DMS 273 (cell line): Measurements from ENCODE around the gene UBE2O.

ENCODE experiments used
- DNase-seq: peaks from one replicate; lab custom pipeline; 2025; ENCODE audit not compliant: unreplicated experiment; lab: John Stamatoyannopoulos, UW

The UBE2O gene

DNA sequence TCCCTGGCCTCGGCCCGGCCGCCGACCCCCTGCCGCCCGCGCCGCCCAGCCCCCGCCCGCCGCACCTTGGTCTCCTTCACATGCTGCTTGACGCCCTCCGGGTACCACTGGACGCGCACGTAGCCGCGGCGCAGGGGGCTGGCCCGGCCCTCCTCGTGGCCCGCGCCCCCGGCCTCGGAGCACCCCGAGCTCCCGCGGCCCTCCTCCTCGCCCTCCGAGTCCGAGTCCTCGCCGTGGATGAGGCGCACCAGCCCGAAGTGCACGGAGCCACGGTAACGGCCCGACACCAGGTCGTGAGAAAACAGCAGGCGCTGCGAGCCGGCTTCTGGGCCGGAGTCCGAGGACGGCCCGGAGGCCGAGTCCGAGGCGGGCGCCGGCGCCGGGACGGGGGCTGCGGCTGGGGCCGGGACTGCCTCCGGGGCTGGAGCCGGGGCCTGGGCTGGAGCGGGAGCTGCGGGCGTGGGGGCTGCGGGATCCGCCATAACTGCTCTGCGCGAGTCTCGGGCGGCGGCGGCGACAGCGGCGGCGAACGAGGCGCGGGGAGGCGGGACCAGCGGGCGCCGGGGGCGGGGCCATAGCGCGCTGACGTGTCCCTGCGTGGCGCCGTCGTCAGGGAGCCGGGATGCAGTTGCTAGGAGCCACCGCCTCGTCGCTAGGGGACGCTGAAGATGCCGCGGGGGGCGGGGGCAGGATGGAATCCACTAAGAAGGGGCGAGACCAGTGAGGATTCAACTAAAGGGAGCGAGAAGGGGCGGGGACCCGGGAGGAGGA is at the start of gene UBE2O:
TSS of gene UBE2O (minus strand) at position 493 of the 771 bp plus-strand sequence. CDS start at position 482, 11 bp downstream.
- DNase-seq, result peak; percentile 95

GRCh38 chr17:76501827-76502307 is 48.9 kb upstream of the UBE2O start:
- DNase-seq, result no peak

DNA sequence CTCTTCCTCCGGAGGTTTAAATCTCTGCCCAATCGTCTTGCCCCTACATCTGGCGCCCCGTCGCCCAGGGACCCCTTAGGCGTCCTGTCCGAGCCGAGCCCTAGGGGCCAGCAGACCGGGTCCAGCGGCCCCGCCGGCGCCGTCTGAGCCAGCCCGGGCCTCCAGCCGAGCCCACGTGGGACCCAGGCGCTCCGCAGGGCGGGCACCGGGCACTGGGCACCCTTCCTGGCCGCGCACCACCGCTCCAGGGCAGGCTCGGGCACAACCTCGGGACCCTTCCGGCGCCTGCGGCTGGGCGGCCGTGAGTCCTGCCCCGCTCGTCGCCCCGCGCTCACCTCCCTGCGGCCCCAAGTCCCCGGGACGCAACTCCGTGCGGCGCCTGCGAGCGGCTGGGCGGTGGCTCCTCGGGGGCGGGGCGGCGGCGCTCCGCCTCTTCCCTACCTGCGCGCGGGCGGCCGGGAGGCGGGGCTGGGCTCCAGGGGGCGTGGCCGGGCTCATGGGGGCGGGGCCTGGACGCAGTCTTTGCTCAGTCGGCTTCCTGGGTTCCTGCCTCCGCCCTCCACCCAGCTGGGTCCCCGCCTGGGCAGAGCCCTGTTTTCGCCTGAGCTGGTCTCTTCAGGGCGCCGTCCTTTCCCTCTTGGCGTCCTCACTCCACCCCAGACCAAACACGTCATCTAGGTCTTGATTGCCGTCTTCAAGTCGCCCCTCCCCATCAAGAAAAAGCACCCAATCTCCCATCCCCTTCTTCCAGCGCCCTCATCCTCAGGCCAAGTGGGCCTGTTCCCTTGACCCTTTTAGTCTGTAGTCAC is 48.3 kb upstream of the UBE2O start, which contains the start of gene RHBDF2:
TSS of gene RHBDF2 (minus strand) at position 406 of the 809 bp plus-strand sequence. CDS start 19,899 bp downstream, outside the sequence.
- peak; percentile 89 for DNase-seq

- DNase-seq, result no peak
Observed at GRCh38 chr17:76500747-76501017, 47.7 kb upstream of the UBE2O start.

- DNase-seq, result peak; percentile 69
Observed at GRCh38 chr17:76500074-76500746, 47.3 kb upstream of the UBE2O start.

GRCh38 chr17:76499267-76499667 is 46.3 kb upstream of the UBE2O start:
- peak; percentile 46 for DNase-seq

DNA sequence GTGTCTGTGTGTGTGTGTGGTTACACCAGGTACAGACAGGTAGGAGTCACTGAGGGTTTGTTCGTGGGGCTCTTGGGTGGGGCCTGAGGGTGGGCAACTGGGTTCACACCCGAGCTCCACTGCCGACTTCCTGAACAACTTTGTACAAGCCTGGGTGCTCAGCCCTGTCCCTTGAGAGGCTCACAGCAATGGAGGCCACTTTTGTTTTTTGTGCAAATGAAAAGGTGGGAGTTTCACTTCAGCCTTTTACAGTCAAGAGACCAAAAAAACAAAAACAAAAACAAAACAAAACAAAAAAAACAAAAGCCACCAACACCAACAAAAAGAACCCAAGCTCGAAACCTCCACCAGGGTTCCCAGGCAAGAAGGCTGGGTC is 45.9 kb upstream of the UBE2O start:
- DNase-seq, result no peak

GRCh38 chr17:76497979-76498875 is 45.3 kb upstream of the UBE2O start:
- DNase-seq, result peak; percentile 97

GRCh38 chr17:76497699-76497978 is 44.7 kb upstream of the UBE2O start:
- no peak for DNase-seq

GRCh38 chr17:76496464-76496863 is 43.5 kb upstream of the UBE2O start:
- no peak for DNase-seq

GRCh38 chr17:76495663-76496400 is 42.9 kb upstream of the UBE2O start:
- DNase-seq, result no peak

- DNase-seq, result no peak
Observed at GRCh38 chr17:76493505-76494167, 40.7 kb upstream of the UBE2O start.

DNA sequence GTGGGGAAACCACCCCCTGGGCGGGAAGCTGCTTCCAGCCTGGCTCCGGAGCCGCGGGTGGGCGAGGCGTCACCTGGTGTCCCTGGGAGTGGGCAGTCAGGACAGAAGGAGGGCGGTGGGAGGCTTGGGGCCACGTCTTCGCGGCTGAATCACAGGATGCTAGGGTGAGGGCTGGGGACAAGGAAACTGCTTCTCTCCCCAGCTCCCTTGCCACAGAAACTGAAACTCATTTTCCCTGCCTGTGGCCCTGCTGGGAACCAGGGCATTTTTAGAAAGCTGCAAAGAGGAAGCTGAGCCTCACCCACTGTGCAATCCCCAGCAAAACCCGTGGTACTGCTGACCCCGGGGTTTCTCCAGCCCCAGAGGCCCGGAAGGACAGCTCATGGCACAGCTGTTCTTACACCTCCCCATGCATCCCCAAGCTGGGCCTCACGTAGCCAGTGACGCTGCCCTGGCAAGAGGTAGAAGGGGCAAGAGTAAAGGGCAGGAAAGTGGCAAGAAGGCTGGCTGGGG is 40.1 kb upstream of the UBE2O start:
- no peak for DNase-seq

DNA sequence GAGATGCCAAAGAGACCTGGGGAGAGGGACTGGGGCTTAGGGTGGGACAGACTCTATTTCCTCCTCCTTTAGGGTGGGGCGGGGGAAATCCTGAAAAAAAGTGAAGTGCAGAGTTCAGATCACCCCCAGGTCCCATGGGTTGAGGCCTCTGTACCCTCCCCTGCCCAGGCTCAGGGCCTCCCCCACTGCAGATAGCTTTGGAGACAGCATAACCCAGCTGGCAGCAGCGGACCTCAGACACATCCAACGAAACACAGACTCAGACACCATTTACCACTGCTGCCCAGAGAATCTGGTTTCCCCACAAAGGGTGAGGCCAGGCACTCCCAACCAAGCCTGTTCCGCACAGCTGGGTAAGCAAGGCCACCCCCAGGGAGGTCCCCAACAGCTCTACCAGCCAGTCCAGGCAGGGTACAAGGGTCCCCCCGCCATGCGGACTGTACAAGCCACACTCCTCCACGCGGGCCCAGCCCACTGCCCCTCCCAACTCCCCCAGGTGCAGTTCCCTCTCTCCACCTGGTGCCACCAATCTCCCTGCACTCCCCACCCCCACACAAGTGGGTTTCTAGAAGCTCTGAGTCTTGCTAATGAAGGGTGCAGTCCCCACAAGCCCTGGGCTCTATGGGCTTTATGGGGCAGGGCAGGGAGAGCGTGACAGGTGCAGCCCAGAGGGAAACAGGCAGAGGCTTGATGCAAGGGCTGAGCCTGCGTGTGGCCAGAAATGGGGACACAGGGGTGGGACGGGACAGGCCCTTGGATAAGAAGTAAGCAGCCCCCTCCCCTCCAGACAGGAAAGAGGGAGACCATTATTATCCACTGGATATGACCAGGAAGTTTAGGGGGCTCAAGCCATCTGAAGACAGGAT is 39.4 kb upstream of the UBE2O start:
- no peak for DNase-seq

DNA sequence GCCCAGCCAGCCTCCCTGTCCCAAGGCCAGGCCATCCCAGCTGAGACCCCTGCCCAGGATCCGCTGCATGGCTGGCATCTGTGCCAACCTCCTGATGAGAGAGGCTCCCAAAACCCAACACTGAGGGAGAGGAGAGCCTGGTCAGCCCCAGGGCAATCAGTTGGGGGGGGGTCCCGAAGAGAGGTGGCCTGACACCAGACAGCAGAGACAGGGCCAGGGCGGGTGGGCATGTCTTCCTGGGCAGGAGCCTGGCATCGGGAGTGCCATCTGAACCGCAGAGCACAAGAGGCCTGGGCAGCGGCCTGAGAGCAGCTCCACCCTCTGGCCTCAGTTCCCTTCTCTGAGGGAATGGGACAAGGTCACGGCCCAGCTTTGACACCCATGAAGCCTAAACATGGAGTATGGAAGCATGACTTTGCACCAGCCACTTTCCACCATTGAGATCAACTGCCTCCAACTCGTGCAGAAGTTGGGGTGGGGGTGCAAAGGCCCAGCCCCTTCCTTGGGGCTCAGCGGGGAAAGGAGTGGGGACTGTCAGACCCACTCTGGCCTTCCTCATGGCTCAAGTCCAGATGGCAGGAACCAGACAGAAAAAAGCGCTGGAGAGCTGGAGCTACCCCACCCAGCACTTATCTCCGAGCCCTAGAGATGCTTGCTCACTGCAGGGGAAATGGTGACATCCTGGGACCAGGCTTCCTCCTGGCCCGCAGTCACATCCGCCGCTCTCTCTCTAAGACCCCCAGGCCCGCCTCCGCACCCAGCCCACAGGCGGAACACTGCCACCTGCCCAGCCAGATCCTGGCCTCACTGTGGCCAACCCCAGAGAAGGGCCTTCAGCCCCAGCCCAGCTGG is 38.5 kb upstream of the UBE2O start:
- DNase-seq, result no peak

DNA sequence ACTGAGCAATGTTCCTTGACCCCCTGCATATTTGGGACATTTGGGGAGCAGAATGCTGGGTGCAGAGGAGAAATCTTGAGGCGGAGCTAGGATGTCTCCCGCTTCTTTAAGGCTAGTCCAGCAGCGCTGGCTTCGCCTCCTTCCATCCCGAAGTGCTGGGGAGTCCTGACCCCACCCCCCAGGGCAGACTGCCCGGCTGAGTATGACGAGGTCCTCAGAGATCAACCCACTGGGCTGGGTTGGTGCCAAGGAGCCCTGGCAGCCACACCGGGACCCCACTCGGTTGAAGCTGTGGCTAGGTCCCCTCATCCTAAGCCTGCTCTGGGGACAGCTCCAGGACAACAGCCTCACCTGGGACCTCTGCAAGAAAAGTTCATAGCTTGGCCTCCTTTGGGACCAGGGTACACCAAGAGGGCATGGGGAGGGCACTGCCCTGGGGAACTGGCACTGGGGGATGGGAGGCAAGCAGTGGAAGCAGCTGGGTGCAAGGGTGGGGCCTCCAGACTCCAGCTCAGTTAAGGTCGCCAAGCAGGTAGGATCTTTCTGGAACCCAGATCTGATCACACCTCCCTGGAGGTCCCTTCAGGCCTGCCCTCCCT is 37.3 kb upstream of the UBE2O start:
- DNase-seq, result no peak
